Ovary (tissue), 9 donors: ENCODE measurements around the gene ARHGAP1. TPM values are rescaled to one million over a fixed set of nuclear protein-coding genes. Genes with fewer than 3 reads are reported as not detected.
"Not testable (repeated sequence)": the region's sequence is repeated elsewhere in the genome, so short reads cannot be mapped to it uniquely, and the experiment has no call there.

Experiments used
- DNase-seq, 5 donors: peaks; one replicate each; pipeline ENCODE4 v3.0.0-alpha.2; 2019 to 2020
- H3K27ac ChIP-seq, 2 donors: fragments of 200-600 bp; one replicate each; pipeline versions ENCODE4 v1.5.1 to v1.8.0; 2019 to 2022
- H3K27me3 ChIP-seq: fragments of 200-600 bp; one replicate; pipeline ENCODE4 v1.8.0; 2022
- H3K36me3 ChIP-seq: fragments of 200-600 bp; sonication (generic); one replicate; pipeline ENCODE4 v1.5.1; 2019
- H3K4me1 ChIP-seq: one replicate; pipeline ENCODE4 v1.8.1; 2013; ENCODE audit warnings: mild to moderate bottlenecking, moderate library complexity; ENCODE audit not compliant: insufficient read depth
- H3K4me3 ChIP-seq: fragments of 200-600 bp; sonication (generic); one replicate; pipeline ENCODE4 v1.5.1; 2017
- H3K9me3 ChIP-seq, 2 donors: fragments of 200-600 bp in 1 of 2; sonication (generic) in 1 of 2; one replicate each; pipeline versions ENCODE4 v1.5.1 to v1.8.1; 2013 to 2019; ENCODE audit warnings: mild to moderate bottlenecking in 1 of 2, moderate library complexity in 1 of 2
- CTCF ChIP-seq, 3 donors: fragments of 450-650 bp in 2 of 3; fragments of 200-600 bp in 1 of 3; IDR thresholded peaks; one replicate each; pipeline versions ENCODE4 v1.5.1 to v1.8.0; 2016 to 2022; ENCODE audit warnings: antibody characterized with exemption in 3 of 3, mild to moderate bottlenecking in 1 of 3
- EP300 ChIP-seq: sonication (generic); formaldehyde crosslinking; IDR thresholded peaks from one replicate; pipeline ENCODE4 v1.6.1; 2017; ENCODE audit warnings: antibody characterized with exemption
- POLR2A ChIP-seq: fragments of 450-650 bp; IDR thresholded peaks from one replicate; pipeline ENCODE4 v1.6.1; 2017; ENCODE audit warnings: antibody characterized with exemption, mild to moderate bottlenecking, moderate library complexity
- WGBS, 3 donors: extraction: QIAGEN DNeasy Blood & Tissue Kit in 1 of 3; methylation state at CpG; one replicate each; pipeline versions ENCODE4 v1.1.5 to v1.1.7; 2013 to 2017; 5-methylcytosine and 5-hydroxymethylcytosine counted together
- intact Hi-C, 4 donors: fragments of 100-400 bp; cut with DNase I; formaldehyde crosslinking; loops; one replicate each; pipeline versions ENCODE4 v1.11.0 to v1.15.1; 2022 to 2023
- polyA plus RNA-seq, 2 donors: library from polyadenylated mRNA; stranded (reverse); fragments of 200-250 nt in 1 of 2; fragments of 350-450 nt in 1 of 2; fragmentation: Illumina TruSeq in 1 of 2; extraction: RNeasy Lipid Tissue Mini Kit (QIAGEN cat#74804) in 1 of 2; gene quantifications; one replicate each; pipeline ENCODE4 v1.2.3, GENCODE V29; 2013 to 2014
- total RNA-seq, 7 donors: library from RNA; depleted of rRNA in 2 of 7; stranded (reverse); fragments of >200 nt in 2 of 7; fragmentation: NEBNext Ultra II Directional in 3 of 7; extraction: Animal tissue kit (Norgen Biotek cat#: 25700) in 3 of 7; gene quantifications; one replicate each; pipeline versions ENCODE4 v1.1.0 to v1.2.4, GENCODE V29; 2016 to 2023
- donor health status: DM: no; HTN: no; CAD: no; lungs with moderate emphysema.
- donor health status: DM: no; HTN: no; CAD: no.
- donor health status: Bipolar disorder and iron deficiency.
- donor health status: DM: yes; HTN: yes; CAD: no.
- donor health status: DM: no; HTN: no; CAD: no.
- donor health status: DM: yes; HTN: yes; CAD: no.

ARHGAP1 gene
- total and polyA plus RNA-seq, 9 donors = 24.1 to 95.9 (median 73.3) TPM

GRCh38 chr11:46712874-46713576, 12.6 kb upstream of the ARHGAP1 start:
- peaks cover 8% of the 10 kb centered on the region for H3K4me1 ChIP-seq
- intact Hi-C loops = no loop called here
- WGBS, 3 donors = 69 to 80% (median 77%) methylated on average over 7 of the region's 7 CpGs

GRCh38 chr11:46711303-46711702, 10.9 kb upstream of the ARHGAP1 start:
- Histone ChIP-seq H3K27ac (peak overlapping the region; percentile 56 to 63), H3K36me3 (no peaks in the 10 kb centered on the region), H3K4me3 (no peak overlapping the region), H3K4me1 (peaks cover 8% of the 10 kb centered on the region), H3K27me3 (no peaks in the 10 kb centered on the region), H3K9me3 (no peaks in the 10 kb centered on the region)
- DNase-seq = peak in 1 of 5 donors; percentile 44
- TF ChIP-seq POLR2A = no peak
- no peak for TF ChIP-seq EP300
- TF ChIP-seq CTCF (IDR thresholded peaks at IDR 0.05) = no peak
- intact Hi-C loops = no loop called here
- WGBS, 3 donors = 35 to 38% (median 36%) methylated on average over 5 of the region's 5 CpGs

More at GRCh38 chr11:46712874-46713576, 12.6 kb upstream of the ARHGAP1 start:
- Histone ChIP-seq H3K36me3 (no peaks in the 10 kb centered on the region), H3K4me3 (no peak overlapping the region), H3K9me3 (no peaks in the 10 kb centered on the region), H3K27ac (no peak overlapping the region), H3K27me3 (no peaks in the 10 kb centered on the region)
- TF ChIP-seq EP300 = no peak
- TF ChIP-seq POLR2A = no peak
- no peak for TF ChIP-seq CTCF (IDR thresholded peaks at IDR 0.05)
- DNase-seq = no peak

- Histone ChIP-seq H3K4me1 (peaks cover 8% of the 10 kb centered on the region), H3K27me3 (no peaks in the 10 kb centered on the region), H3K9me3 (no peaks in the 10 kb centered on the region), H3K4me3 (no peak overlapping the region), H3K27ac (peak overlapping the region; percentile 56 to 63), H3K36me3 (no peaks in the 10 kb centered on the region)
- peak; percentile 50 to 72 (median 57) for DNase-seq
- intact Hi-C loops = no loop called here
- TF ChIP-seq CTCF (IDR thresholded peaks at IDR 0.05) (no peak), POLR2A (no peak), EP300 (no peak)
- 15 to 18% (median 17%) methylated on average over 10 of the region's 10 CpGs for WGBS, 3 donors
Observed at GRCh38 chr11:46710821-46711269, 10.4 kb upstream of the ARHGAP1 start.

- H3K4me1 ChIP-seq, H3K27ac ChIP-seq, H3K9me3 ChIP-seq, DNase-seq, intact Hi-C loops, H3K4me3 ChIP-seq, H3K27me3 ChIP-seq, H3K36me3 ChIP-seq: not testable (repeated sequence)
- 90 to 95% (median 92%) methylated on average over 9 of the region's 9 CpGs for WGBS, 3 donors
Observed at GRCh38 chr11:46709351-46709750, 8.9 kb upstream of the ARHGAP1 start.

- DNase-seq = no peak
- no peaks in the 10 kb centered on the region for H3K27me3 ChIP-seq
- H3K27ac ChIP-seq = no peak overlapping the region
- no peaks in the 10 kb centered on the region for H3K9me3 ChIP-seq
- TF ChIP-seq POLR2A = no peak
- TF ChIP-seq EP300 = no peak
- no peak for TF ChIP-seq CTCF (IDR thresholded peaks at IDR 0.05)
- H3K4me3 ChIP-seq = no peak overlapping the region
- intact Hi-C loops = no loop called here
- H3K4me1 ChIP-seq = peaks cover 7% of the 10 kb centered on the region
- no peaks in the 10 kb centered on the region for H3K36me3 ChIP-seq
- 81 to 85% (median 85%) methylated on average over 7 of the region's 7 CpGs for WGBS, 3 donors
Observed at GRCh38 chr11:46706886-46707285, 6.5 kb upstream of the ARHGAP1 start.
